GM12878 (cell line): ENCODE results near the gene SEC11A.
A peak's percentile ranks its signal among the peaks of the same experiment; 100 is the strongest.

Experiments
- CHD2 ChIP-seq: IDR thresholded peaks from 2 replicates; pipeline ENCODE4 v1.6.1; 2011; ENCODE audit warnings: low read depth, low read length, improper control_type of control experiment, borderline replicate concordance
- CTCF ChIP-seq, 3 experiments: IDR thresholded peaks in 2 of 3; conservative IDR thresholded peaks in 1 of 3; 2 replicates each; pipeline ENCODE4 v1.5.1; 2011; ENCODE audit warnings: low read depth in 3 of 3, low read length in 3 of 3, mild to moderate bottlenecking in 3 of 3, control low read depth in 2 of 3, moderate library complexity in 2 of 3, inconsistent platforms in 1 of 3, mixed read lengths in 1 of 3; ENCODE audit not compliant: control insufficient read depth in 2 of 3, insufficient read depth in 1 of 3; ENCODE audit errors: extremely low read depth in 1 of 3
- EP300 ChIP-seq, 2 experiments: fragments of 150-350 bp in 1 of 2; IDR thresholded peaks; 2 replicates each; pipeline ENCODE4 v1.6.1; 2011 to 2012; ENCODE audit warnings: low read depth in 2 of 2, low read length in 2 of 2, borderline replicate concordance in 1 of 2, improper control_type of control experiment in 1 of 2, inconsistent platforms in 1 of 2; ENCODE audit not compliant: control insufficient read depth in 1 of 2
- FOXM1 ChIP-seq: IDR thresholded peaks from 2 replicates; pipeline ENCODE4 v1.6.1; 2012; ENCODE audit warnings: low read depth, mild to moderate bottlenecking, inconsistent platforms, low read length, moderate library complexity
- HDAC2 ChIP-seq: fragments of 200-600 bp; sonication (generic); IDR thresholded peaks from 2 replicates; pipeline ENCODE4 v1.6.1; 2017
- KDM1A ChIP-seq: fragments of 200-600 bp; sonication (generic); IDR thresholded peaks from 2 replicates; pipeline ENCODE4 v1.6.1; 2016; ENCODE audit warnings: borderline replicate concordance
- MAX ChIP-seq: IDR thresholded peaks from 2 replicates; pipeline ENCODE4 v1.6.1; 2012; ENCODE audit warnings: low read depth, low read length, improper control_type of control experiment
- MYC ChIP-seq: IDR thresholded peaks from 2 replicates; pipeline ENCODE4 v1.6.1; 2011; ENCODE audit warnings: mild to moderate bottlenecking, low read length, moderate library complexity, inconsistent platforms; ENCODE audit not compliant: insufficient read depth, insufficient replicate concordance, insufficient read length, severe bottlenecking
- TCF7 ChIP-seq: IDR thresholded peaks from 2 replicates; pipeline ENCODE4 v1.6.1; 2014; ENCODE audit warnings: antibody characterized with exemption, borderline replicate concordance
- YY1 ChIP-seq: IDR thresholded peaks from 2 replicates; pipeline ENCODE4 v1.6.1; 2011; ENCODE audit warnings: low read depth, mild to moderate bottlenecking, low read length
- ZNF274 ChIP-seq: IDR thresholded peaks from one replicate; pipeline ENCODE4 v1.8.0; 2011; ENCODE audit not compliant: insufficient read length, insufficient read depth

- TF ChIP-seq MYC (no peak), CTCF (IDR thresholded peaks at IDR 0.05 in 2 of 3, conservative IDR thresholded peaks at IDR 0.05 in 1 of 3; ENCODE audit: control insufficient read depth in 2 of 3, extremely low read depth in 1 of 3, insufficient read depth in 1 of 3, low read depth in 3 of 3, low read length in 3 of 3) (no peak), HDAC2 (no peak), YY1 (peak; percentile 68), TCF7 (no peak), EP300 (IDR thresholded peaks at IDR 0.05; ENCODE audit: borderline replicate concordance in 1 of 2, control insufficient read depth in 1 of 2, low read depth in 2 of 2, low read length in 2 of 2) (no peak), KDM1A (no peak), MAX (peak; percentile 74), ZNF274 (no peak), CHD2 (peak; percentile 100), FOXM1 (no peak)
Measured at GRCh38 chr15:84653910-84654688, 61.8 kb downstream of the SEC11A start, which contains the start of gene WDR73.
